Measurements from ENCODE around the gene CACNG8.
"Not testable (repeated sequence)": the region's sequence is repeated elsewhere in the genome, so short reads cannot be mapped to it uniquely, and the experiment has no call there.

Gene CACNG8

DNA sequence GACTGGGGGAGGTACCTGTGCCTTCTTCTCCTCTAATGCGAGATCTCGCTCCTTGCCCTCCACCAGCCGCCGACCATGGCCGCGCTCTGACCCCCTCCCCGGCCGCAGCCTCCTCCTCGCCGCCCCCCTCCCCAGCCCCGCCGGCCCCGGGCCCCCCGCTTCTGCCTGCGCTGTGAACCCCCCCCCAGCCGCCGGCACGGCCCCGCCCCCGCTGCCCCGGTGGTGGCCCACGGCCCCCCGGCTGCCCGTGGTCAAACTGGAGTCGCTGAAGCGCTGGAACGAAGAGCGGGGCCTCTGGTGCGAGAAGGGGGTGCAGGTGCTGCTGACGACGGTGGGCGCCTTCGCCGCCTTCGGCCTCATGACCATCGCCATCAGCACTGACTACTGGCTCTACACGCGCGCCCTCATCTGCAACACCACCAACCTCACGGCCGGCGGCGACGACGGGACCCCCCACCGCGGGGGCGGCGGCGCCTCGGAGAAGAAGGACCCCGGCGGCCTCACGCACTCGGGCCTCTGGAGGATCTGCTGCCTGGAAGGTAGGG lies at the start of gene CACNG8:
Gene CACNG8 (plus strand): TSS at position 51 of the 545 bp plus-strand sequence.
- DNase-seq (ENCODE audit: low read depth), result no peak

DNA sequence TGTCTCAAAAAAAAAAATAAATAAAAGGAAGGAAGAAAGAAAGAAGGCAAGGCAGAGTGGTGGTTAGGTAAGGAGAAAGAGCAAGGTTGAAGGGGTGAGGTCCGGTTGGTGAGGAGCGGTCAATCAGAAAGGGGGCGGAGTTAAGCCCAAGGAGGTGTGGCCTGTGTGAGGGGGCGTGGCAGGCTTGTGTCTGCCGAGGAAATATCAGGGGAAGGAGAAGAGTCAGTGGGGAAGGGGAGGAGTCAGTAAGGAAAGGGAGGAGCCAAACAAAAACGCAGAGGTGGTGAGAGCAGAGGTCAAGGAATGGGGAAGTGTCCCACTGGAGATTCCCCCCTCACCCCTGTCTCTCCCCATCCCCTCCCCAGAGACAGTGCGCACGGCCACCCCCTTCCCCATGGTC lies 47.7 kb upstream of the CACNG8 start:
- DNase-seq (ENCODE audit: low read depth), result no peak

DNA sequence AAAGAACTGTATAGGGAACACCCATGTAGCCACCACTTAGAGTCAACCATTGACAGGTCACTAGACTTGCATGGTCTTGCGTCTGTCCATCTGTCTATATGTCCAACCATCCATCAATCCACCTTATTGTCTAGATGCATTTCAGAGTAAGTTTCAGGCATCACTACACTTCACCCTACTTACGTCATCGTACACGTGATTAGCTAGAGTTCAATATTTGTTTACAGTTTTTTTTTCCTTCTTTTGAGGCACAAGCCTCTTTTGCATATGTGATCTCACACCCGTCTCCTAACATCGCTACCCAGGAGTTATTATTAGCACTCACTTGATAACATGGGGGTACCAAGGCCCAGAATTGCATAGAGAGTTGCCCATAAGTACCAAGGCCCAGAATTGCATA lies 46.7 kb upstream of the CACNG8 start:
- DNase-seq (ENCODE audit: low read depth), result no peak

DNA sequence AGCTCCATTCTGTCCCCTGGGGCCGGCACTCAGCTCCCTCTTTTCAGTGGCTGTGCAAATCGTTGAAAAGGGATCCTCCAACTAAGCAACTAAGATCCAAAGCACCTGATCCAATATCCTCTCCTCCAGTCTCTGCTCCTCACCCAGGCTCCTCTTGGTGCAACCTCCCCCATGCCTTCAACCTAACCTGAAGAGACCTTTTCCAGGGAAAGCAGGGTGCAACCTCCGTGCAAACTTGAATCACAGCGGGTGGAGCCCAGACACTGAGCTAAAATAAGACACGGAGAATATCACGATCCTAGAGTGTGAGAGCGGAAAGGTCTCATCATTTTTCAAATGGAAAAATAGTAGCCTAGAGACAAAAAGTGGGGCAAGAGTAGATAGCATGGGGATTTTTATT lies 45.4 kb upstream of the CACNG8 start:
- no peak for DNase-seq (ENCODE audit: low read depth)

DNA sequence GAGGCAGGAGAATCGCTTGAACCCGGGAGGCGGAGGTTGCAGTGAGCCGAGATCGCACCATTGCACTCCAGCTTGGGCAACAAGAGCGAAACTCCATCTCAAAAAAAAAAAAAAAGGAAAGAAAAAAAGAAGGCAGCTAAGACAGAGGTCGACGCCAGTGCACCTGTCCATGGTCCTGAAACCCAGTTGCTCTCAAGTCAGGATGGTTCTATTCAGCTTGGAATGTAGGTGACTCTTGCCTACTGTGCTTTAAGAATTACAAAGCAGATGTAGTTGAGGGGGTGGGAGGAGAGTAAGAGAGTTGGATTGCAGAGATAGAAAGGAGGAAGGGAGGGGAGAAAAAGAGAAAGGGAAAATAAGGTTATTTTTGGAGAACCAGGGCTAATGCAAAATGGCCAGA lies 35.0 kb upstream of the CACNG8 start:
- peak; percentile 12 for DNase-seq (ENCODE audit: low read depth)

DNA sequence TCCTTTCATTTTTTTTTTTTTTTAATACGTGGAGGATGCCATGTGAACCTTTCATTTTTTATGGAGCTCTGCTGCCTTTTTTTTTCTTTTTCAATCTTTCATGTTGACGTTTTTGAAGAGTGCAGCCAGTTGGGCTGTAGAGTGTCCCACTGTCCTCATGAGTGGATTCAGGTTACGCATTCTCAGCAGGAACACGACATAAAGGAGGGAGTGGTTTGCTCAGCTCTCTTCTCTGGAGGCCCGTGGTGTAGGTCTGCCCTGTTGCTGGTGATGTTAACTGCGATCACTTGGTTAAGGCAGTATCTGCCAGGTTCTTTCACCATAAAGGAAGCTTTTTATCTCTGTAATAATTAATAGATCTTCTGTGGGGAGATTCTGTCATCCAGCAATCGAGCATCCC lies 26.7 kb upstream of the CACNG8 start:
- DNase-seq (ENCODE audit: low read depth), result no peak

DNA sequence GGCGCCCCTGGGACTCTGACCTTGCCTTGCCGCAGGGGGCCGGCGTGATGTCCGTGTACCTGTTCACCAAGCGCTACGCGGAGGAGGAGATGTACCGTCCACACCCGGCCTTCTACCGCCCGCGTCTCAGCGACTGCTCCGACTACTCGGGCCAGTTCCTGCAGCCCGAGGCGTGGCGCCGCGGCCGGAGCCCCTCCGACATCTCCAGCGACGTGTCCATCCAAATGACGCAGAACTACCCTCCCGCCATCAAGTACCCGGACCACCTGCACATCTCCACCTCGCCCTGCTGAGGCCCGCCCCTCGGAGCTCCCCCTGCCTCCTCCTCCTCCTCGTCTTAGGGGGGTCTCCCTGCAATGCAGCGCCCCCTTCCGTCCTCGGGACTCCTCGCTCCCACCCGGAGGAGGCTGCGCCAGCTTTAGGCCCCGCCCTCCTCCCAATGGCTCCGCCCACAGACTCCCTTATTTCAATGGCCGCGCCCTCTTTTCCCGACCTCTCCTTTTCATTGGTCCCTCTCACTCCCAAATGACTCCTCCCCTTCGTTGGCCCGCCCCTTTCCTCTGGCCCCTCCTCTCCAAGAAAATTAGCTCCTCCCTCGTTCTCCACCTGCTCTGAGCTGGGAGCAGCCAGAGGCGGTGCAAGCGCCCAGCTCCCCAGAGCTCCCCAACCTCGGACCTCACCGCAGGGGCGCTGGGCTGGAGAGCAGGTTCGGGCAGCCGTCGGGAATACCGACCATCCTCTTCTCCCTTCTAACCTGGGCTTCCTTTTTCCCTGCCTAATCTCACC lies 20.5 kb upstream of the CACNG8 start:
- DNase-seq (ENCODE audit: low read depth), result no peak

DNA sequence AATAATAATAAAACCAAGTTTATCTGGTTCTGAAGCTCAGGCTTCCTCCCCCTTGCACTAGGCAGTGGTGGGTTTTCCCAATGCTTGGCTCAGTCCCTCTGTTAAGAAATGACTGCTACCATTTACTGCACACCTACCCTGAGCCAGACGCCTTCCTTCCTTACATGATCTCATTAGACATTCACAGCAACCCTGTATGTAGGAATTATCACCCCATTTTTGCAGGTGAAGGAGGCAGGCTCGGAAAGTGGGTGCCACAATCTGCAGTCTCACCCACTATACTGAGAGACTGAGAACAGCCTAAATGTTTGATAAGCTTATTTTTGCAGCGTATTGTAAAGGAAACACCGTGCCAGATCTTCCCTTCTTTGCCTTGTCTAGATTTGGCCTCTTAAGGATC lies 18.3 kb upstream of the CACNG8 start:
- DNase-seq (ENCODE audit: low read depth), result no peak

DNA sequence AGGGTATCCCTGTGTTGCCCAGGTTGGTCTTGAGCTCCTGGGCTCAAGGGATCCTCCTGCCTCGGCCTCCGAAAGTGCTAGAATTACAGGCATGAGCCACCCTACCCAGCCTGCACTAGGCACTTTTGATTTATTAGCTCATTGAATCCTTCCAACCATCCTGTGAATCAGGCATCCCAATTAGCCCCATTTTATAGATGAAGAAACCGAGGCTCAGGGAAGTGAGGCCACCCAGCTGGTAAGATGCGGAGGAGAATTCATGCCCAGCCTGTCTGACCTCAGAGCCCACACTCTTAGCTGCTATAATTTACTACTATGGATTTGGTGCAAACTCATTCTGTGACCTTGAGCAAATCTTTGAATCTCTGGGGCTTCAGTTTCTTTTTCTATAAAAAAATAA lies 17.8 kb upstream of the CACNG8 start:
- no peak for DNase-seq (ENCODE audit: low read depth)

DNA sequence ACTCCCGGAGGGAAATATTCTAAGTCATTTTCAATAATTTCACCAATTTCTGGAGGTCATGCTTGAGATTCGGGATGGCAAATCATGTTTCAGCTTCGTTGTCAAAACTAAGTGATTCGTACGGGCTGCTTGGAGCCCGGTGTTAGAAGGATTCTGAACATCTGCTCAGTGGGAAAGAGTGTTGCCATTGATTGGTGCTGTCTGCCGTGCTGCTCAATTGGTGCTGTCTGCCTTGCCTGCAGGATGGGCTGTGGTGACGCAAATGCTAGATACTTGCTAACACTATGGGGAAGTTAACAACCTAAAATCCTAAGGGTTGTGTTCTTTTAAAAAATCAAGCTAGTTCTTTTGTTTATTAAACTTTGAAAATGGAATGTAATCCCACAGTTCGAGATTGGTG lies 17.3 kb upstream of the CACNG8 start:
- no peak for DNase-seq (ENCODE audit: low read depth)

DNA sequence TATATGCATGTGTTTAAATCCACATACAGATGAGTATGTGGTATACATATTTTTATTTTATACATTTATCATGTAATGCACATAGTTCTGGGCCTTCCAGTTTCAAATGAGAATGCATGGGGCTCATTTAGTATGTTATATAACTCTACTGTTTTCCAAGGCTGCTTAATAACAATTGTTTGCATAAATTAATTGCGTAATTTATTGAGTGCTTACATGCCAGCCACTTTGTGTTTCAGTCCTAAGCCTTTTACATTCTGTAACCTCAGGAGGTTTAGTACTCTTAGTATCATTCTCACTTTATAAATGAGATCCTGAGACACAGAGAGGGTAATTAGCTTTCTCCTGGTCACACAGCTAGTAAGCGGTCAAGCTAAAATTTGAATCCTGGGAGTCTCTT lies 16.7 kb upstream of the CACNG8 start:
- no peak for DNase-seq (ENCODE audit: low read depth)

DNA sequence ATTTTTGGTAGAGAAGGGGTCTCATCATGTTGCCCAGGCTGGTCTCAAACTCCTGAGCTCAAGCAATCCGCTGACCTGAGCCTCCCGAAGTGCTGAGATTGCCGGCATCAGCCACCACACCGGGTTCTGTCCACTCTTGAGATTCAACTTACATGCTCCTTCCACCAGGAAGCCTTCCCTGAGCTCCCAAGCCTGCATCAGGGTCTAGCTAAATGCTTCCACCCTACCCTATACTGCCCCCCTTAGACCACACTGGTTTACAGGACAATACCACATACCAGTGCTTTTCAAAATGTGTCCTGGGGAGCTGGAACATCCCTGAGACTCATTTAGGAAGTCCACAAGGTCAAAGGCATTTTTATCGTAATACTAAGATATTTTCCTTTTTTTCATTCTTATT lies 15.1 kb upstream of the CACNG8 start:
- no peak for DNase-seq (ENCODE audit: low read depth)

DNA sequence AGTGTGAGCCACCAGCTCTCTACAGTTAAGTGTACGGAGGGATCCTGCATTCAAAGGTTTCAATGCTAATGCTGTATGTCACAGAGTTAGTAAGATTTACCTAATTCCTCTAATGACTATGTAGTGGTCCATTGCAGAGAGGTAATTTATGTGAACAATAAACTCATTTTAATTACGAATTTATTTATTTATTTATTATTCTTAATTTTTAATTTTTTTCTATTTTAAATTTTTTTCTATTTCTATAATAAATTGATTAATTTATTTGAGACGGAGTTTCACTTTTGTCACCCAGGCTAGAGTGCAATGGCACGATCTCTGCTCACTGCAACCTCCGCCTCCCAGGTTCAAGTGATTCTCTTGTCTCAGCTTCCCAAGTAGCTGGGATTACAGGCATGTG lies 14.1 kb upstream of the CACNG8 start:
- not testable (repeated sequence) for DNase-seq (ENCODE audit: low read depth)

DNA sequence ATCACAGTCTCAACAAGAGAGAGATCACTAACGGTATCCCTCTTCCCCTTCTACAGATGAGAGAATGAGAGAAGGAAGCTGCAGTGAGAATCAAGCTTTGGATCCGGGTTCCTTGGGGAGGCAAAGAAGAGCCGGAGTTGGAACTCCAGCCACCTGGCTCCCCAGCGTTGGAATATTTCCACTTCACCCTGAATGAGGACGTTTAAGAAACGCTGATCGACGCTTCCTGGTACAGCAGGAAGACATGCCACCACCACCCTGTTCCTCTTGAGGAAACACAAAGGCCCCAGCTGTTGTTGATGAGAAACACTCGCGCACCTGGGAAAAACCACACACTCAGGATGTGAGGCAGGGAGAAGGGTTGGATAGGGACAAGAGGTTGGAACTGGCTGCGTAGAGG lies 11.3 kb upstream of the CACNG8 start:
- no peak for DNase-seq (ENCODE audit: low read depth)

DNA sequence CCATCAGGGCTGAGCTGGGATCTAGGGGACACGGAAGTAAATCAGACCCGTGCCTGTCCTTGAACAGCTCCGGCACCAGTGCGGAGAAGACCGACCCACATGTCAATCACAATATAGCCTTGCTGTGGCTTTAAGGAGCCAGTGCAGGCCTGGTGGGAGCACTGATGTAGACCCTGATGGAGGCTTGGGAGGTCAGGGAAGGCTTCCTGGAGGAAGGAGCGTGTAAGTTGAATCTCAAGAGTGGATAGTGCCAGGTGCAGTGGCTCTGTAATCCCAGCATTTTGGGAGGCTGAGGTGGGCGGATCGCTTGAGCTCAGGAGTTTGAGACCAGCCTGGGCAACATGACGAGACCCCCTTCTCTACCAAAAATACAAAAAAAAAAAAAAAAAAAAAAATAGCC lies 10.8 kb upstream of the CACNG8 start:
- no peak for DNase-seq (ENCODE audit: low read depth)

DNA sequence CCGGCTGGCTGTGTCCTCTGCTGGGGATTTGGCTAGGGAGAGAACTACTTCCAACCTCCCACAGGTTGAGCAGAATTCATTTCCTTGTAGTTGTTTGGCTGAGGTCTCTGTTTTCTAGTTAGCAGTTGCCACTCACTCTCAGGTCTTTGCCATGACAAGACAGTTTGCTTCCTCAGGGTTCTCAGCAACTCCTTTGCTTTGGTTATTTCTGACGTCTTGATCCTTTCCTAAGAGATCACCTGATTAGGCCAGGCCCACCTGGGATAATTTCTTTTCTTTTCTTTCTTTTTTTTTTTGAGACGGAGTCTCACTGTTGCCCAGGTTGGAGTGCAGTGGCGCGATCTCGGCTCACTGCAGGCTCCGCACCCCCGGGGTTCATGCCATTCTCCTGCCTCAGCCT lies 9.4 kb upstream of the CACNG8 start:
- DNase-seq (ENCODE audit: low read depth), result no peak

DNA sequence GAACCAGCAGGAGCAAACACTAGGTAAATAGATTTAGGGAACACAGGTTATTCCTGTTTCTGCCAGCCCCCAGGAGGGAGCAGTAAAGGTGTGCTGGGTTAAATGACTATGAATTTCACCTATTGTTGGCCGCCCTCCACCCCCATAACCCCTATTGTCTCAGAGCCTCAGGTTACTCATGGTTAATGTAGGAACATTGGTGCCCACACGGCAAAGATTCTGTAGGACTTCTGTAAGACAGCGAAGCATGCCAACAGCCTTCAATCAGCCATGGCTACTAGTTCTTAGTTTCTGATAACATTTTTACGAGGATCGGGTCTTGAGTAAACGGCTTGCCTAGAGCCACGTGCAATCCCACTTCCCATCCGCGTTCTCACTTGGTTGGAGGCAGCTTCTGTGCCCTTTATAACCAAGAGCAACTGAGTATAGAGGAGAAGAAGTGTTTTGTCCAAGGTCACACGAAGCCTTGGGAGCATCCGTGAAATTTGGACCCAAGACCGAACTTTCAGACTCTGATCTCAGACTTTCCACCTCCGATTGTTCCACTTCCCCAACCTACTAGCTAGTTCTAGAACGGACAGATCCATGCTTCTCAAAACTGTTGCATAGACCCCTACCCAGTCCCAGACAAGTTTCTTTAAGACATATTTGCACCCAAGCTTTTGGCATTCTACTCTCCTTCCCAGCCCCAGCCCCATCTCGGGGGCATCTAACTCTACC lies 5.1 kb upstream of the CACNG8 start:
- DNase-seq (ENCODE audit: low read depth), result no peak

DNA sequence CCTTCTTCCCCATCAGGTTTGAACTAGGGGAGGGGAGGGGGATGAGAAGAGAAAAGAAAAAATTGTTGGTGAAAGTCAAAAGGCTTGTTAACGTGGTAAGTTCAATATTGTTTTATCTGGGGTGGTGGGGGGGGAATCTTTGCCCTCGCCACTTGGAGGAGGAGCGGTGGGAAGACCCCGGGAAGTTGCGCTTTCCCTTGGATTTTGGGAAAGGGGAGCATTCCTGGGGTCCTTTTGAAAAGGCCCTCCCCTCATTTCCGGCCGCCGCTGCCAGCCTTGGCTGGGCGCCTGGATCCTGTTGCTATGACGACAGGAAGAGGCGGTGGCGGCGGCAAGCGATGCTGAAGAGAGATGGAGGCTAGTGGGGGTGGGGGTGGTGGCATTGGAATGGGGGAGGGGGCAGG lies 4.6 kb upstream of the CACNG8 start:
- DNase-seq (ENCODE audit: low read depth), result no peak

DNA sequence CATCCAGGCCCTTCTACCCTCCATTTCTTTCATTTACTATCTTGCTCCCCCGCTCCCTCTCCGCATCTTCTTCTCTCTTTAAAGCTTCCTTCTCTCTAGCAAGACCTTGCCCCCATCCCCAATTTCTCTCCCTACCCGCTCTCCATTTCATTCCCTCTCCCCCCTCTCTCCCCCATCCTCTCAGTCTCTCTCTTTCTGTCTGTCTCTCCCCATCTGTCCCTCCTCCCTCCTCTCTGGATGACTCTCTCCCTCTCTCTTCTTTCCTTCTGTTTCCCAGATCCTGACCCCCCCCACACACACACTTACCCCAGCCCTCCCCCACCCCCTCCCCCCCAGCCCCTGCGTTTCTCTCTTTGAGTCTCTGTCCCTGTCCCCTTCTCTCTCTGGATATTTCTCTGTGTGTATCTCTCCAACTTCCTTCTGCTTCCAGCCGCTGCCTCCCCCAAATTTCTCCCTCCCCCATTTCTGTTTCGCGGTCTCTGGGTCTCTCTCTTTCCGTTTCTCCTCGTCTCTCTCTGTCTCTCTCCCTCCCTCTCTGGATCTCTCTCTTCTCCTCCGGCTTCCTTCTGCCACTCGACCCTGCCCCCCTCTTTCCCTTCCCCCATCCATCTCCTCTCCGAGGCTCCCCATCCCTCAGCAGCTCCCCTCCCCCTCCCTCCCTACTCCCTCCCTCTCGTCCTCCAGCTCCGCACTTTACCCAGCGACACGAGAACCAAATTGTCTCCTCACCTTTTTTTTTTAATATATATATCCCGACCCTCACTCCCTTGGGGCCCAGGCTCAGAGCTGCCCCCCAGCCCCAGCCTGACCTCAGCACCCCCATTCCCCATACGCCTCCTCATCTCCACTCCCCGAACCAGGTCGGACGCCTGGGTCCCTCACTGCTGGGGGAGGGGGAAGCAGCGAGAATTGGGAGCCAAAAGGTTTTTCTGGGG lies 3.6 kb upstream of the CACNG8 start:
- DNase-seq (ENCODE audit: low read depth), result no peak

DNA sequence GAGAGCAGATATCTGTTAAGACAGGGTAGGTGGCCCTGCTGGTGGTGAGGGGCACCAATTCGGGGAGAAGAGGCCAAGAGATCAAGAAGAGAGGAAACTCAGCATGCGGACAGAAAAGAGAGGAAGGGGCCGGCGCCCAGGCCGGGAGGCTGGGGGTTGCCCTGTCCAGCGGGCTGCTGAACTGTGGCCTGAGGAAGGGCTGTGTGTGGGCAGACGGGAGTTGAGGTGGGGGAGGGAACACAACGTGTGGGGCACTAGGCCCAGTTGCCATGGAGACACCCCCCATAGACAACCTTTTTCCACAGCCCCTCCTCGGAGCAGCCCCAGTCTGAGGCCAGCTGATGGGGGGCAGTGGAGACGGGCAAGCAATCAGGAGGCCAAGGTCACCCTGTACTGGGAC lies 2.5 kb upstream of the CACNG8 start:
- no peak for DNase-seq (ENCODE audit: low read depth)

DNA sequence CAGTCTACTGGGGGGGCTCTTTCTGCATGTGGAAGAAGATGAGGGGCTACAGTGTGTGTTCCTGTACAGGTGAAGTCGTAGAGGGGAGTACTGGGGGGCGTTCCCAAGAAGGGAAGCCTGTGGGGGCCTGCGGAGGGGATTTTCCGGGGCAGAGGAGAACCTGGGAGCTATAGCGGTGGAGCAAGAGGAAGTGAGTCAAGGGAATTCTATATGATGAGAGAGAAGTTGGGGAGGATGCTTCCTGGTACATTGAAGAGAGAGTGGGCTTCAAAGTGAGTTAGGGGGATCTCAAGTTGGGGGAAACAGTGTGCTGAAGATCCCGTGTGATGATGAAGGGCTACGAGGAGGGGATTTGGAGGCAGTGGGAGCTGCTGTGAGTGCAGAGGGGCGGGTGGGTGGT lies 1.9 kb upstream of the CACNG8 start:
- DNase-seq (ENCODE audit: low read depth), result no peak

Data from GM04504 (cell line).